GM21576 (cell line): ENCODE data around the gene AURKAIP1.

ENCODE experiments used
- ATAC-seq: cut with Tn5 transposase; IDR thresholded peaks from one replicate; pipeline ENCODE4 v1.9.1; 2021; ENCODE audit warnings: mild to moderate bottlenecking, moderate library complexity; ENCODE audit not compliant: unreplicated experiment

AURKAIP1 gene

DNA sequence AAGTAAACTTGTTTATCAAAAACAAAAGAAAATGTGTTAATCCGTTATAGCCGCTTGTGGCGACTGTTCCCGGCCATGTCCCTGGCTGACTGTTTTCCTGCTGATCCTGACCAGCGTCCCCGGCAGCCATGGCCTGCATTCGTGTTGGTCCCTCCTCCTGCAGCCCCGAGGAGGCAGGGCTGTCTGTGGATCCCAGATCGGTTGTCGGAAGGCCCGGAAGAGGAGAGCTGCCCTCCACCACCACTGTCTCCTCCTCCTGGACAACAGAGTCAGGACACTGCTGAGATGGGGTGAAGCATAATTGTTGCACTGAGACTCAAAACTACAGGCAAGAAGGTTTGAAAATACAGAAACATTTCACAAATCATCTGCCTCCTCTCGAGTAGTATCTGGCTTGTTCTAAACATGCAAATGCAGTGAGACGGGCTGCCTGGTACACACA lies 13.0 kb downstream of the AURKAIP1 start:
- no peak for ATAC-seq

DNA sequence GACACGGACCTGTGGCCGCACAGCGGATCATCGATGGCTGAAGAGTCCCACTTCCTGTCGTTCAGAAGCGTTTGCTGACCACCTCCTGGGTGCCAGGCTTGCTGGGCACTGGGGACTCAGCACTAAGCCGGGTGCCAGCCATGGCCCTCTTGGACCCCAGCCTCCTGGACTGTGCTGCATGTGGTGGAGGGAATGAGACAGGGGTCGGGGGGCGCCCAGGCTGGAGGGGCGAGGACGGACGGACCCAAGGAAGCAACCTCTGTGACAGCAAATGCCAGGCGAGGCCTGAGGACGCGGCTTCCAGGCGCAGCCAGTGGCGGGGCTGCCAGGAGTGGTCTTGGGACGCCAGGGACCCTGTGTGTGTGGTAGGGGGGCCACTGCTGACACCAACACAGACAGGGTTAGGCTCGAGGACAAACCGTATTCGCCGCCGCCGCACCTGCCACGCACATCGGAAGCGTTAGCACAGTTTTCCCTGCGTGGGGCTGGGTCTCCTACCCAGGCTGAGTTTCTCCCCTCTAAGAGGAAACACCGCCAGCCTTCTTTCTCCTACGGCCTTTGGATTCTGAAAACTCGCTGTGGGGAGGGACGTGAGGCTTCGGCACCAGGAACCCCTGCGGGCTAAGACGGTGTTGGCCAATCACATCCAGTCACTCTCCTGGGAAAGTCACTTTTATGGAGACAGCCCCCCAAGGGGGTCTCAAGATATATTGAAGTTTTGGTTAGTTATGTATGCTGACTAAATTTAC lies 13.6 kb downstream of the AURKAIP1 start:
- no peak for ATAC-seq

DNA sequence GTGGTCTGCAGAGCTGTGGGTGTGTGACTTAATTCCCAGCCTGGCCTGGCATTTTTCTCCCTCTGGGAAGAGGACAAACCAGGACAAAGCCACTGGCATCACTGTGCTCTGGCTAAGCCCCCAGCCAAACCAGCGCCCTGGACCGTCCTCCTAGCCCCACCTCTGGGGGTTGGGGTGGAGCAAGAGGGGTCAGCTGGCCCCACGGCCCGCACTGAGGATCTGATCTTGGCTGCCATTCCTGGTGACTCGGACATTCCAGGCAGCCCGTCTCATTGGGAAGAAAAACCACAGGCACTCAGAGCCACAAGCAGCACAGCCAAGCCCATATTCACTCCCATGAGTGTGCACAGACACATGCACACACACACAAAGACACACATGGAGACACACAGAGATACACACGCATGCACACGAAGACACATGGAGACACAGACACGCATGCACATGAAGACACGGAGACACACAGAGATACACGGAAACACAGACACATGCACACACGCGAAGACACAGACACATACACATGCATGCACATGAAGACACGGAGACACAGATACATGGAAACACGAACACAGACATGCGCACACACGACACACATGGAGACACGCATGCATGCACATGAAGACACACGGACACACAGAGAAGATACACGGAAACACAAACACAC lies 14.4 kb downstream of the AURKAIP1 start:
- no peak for ATAC-seq

DNA sequence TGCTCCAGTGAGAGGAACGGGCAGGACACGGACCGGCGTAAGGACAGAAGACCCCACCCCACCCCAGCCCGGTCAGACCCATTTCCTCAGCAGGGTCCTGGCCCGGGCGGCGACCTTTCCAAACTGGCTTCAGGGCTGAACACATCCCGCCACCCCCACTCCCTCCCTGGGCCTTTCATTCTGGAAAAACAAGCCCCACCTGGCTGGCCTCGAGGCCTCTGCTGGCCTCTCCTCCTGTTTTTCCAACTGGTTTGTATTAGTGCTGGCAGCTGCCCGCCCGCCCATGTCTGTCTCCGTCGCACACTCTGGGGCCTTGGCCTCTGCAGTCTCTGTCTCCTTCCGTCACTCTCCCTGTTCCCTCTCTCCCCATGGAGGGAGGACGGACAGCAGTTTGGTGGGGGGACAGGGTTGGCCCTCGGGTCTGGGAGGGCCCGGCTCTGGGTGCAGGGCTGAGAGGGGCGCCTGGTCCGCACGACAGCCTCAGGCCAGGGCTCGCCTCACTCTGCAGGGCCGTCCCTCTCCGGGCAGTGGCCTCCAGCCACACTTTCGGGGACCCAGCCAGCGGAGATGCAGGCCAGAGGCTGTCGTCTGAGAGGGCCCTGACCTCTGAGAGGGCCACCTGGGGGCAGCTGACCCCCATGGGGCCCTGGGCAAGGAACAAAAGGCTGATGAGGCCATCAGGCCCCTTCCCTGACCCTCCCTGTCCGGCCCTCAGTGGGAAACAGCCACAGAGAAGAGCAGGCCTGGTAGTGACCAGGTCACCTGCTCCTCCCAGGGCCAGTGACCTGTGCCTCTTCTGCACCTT lies 15.1 kb downstream of the AURKAIP1 start:
- no peak for ATAC-seq

DNA sequence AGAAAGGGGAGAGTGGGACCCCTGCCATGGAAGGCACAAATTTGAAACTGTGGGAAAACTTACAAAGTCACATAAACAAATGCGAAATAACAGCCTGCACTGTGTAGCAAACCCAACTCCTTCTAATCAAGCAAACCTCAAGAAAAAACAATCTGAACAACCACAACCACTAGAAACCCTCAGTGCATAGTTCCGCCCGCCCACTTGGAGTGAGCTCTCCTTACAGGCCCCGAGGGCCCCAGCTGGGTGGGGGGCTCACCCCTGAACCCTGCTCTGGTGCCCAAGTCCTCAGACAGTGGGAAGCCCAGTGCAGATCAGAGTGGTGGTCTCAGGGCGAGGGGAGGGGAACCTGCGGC lies 15.7 kb downstream of the AURKAIP1 start:
- ATAC-seq: no peak

DNA sequence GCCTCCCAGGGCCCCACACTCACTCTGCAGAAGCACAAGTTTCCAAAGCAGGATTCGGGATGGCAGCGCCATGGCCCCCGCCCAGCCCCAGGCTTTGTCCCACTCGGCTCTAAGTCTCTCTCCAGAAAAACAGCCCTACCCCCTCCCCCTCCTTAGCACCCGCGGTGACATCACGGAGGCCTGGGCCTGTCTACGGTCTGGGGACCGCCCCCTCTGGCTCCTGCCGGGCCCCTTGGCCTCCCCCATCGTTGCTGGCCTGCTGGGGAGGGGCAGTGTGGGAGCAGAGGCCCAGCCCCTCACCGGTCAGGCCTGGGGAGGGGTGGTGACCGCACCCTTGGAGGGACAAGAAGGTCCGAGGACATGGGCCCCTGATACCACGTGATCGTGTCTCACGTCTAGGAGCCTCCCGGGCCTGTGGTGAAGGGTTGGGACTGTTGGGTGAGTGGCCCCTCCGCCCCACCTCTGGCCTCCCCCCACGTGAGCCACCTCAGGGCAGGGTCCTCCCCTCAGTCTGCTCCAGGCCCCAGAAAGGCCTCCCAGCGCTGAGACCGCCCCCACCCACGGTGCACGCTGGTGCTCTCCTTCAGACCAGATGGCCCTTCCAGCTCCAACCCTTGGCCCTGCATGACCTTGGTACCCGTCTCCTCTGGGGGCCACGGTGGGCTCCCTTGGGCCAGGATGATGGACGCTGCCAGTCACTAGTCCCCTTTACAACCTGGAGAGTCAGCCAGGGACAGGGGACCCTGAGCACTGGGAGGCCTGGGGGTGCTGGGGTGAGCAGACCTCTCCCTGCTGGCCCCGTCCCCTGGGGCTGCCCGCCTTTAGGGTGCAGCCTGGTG lies 16.4 kb downstream of the AURKAIP1 start, which contains the start of gene MXRA8:
Gene MXRA8 (minus strand): TSS at position 123 of the 839 bp plus-strand sequence. CDS start 51 bp downstream, at position 72.
- no peak for ATAC-seq

DNA sequence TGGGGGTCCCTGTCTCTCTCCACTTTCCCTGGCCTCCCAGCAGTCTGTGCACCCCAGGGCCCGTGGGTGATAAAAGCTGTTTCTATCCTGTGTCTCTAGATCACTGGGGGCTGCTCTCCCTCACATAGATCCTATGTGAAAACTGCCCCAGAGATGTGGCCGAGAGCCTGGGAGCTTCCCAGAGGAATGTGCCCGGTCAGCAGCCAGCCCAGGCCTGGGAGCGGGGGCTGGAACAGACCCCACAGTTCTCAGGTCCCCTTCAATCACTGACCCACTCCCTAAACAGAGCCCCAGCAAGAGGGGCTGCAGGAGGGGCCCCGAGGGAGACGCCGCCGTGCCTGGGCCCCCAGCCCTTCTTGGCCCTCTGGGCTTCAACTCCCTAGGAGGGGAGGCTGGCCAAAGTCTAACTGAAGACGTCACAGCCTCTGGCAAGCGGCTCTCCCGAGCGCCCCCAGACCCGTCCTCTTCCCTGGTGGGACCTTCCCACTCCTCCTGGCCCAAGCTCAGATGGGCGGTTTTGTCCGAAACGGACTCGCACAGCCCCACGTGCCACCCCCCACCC lies 17.1 kb downstream of the AURKAIP1 start:
- no peak for ATAC-seq

DNA sequence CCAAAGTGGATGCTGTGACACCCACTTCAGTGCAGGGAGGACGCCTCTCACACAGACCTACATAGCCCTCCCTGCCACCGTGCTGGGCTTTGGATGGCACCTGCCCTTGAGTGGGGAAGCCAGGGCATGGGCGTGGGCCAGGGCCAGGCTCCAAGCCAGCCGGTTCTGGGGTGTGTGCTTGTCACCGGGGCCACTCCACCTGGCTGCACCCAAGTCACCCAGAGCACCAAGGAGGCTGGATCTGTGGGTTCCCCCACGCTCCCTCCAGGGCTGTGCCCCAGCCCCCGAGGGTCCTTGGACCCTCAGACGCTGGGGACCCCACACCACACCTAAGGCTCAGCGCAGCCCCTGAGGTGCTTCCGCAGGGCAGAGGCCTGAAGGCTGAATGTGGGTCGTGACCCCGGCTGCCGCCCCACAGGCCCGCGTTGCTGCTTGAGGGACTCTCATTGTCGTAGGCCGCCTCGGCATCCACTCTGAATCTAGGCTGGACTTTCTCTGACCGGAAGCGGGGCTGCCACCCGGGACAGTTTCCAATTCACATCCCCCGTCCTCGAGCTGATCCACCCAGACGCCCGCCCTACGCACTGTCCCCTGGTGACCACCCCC lies 18.1 kb downstream of the AURKAIP1 start:
- ATAC-seq: no peak

DNA sequence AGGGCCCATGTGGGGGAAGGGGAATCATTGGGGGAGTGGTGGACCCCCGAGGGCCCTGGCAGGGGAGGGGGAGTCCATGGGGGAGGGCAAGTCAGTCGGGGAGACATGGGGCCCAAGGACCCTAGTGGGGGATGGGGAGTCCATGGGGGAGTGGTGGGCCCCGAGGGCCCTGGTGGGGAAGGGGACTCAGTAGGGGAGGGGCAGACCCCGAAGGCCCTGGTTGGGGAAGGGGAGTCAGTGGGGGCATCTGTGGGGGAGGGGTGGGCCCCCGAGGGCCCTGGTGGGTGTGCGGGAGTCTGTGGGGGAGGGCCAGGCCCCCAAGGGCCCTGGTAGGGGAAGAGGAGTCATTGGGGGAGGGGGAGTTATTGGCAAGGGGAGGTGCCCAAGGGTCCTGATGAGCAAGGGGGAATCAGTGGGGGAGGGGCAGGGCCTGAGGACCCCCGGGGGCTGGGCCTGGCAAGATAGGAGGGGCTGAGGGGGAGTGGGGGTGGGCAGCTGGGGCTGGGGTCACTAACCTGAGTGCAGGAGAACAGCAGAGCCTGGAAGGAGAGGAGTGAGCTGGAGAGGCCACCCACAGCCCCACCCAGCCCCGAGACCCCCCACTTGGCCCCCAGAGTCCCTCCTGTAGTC lies 18.7 kb downstream of the AURKAIP1 start:
- no peak for ATAC-seq

DNA sequence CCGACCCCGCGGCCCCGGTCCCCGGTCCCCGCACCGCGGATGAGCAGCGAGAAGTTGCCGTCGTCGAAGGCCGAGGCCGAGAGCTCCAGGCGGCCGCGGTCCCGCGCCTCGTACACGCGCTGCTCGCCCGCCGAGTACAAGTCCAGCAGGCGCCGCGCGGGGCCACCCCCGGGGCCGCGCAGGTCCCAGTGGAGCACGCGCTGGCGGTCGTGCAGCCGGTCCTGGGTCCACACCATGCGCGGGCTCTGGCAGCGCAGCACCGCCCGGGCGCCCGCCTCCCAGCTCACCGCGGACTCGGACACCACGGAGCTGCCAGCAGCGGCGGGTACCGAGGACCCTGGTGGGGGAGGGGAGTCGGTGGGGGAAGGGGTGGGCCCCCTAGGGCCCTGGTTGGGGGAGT lies 19.6 kb downstream of the AURKAIP1 start:
- no peak for ATAC-seq

DNA sequence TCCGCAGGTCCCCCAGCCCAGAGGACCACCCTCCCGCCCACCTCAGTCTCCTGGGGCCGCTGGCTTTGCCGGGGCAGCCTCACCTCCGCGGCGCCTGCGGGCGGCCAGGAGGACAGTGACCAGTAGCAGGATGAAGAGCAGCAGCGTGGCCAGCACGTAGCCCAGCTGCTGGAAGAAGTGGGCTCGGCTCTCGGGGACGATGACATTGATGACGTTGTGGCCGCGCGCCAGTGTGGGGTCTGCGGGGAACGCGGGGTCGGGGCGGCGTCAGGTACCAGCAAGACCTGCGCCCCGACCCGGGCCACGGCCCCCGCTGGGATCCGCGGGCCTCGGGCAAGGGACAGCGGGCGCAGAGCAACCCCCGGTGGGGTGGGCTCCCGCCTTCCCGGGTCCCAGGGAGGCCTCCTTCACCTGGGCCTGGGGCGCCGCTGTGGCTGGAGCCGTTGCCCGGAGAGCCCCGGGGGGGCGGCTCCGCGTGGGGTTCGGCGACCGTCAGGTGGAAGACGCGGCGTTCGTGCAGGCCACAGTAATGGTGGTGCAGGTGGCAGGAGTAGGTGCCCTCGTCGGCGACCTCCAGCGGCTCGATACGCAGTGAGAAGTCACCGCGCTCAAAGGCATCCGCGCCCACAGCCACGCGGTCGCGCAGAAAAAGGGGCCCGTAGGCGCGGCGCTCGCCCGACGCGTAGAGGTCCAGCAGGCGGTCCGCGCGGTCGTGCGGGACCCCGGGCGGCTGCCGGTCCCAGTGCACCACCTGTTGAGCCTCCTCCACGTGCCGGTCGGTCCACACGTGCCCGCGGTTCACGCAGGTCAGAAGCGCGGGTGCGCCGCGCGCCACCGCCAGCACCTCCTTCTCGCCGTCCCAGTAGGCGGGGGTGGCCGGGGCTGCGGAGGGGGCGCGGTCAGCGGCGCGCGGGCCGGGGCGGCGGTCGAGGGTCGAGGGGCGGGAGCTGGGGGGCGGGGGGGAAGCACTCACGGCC lies 20.4 kb downstream of the AURKAIP1 start:
- no peak for ATAC-seq

DNA sequence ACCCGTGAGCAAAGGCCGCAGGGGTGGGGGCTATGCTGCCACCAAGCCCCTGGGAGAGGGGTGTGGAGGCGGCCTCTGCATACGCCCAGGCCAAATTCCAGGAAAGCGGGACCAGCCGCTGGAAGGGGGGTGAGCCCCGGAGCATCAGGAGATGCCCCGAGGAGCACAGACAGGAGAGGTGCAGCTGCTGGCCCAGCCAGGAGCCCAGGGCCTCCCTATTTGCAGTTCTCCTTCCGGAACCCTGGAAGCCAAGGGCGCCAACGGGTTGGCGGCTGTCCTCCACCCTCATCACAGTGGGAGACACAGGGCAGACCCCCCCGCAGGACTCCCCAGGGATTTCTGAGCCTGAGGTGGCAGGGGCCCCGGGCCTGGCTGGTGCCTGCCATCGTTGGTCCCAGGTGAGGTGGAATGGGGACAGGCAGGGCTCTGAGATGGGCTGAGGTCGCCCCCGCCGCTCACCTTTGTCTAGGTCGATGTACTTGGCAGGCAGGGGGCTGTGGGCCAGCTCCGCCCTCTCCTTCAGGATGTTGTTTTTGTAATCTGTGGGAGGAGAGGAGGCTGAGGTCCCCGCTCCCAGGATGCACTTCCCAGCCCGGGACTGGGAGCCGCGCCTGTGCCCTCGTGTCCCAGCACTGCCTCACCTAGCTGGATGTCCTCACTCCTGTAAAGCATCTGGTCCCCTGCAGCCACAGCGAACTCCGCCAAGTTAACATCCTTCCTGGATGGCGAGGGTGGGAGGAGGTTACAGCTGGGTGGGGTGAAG lies 21.4 kb downstream of the AURKAIP1 start:
- ATAC-seq: no peak

DNA sequence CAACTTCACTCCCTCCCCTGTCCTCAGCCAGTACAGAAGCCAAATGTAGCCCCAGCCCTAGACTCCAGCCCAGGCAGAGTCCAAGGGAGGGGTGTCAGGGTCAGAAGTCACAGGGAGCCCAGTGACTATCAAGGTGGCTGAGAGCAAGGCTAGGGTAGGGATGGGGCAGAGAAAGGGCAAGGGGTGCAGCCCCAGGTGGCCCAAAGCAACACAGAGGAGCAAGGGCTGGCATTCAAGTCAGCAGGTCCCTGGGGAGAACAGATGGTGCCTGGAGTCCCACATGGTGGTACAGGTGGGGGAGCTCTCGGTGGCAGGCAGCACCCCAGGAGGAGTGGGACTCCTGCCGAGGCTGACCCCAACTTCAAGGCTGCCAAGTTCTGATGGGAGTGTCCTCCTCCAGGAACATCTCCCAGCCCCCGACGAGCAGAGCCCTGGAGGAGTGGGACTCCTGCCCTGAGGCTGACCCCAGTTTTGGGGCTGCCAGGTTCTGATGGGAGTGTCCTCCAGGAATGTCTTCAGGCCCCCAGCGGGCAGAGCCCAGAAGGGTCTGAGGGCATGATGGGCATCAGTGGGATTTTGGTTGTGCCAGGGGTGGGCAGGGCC lies 22.1 kb downstream of the AURKAIP1 start:
- ATAC-seq: no peak

DNA sequence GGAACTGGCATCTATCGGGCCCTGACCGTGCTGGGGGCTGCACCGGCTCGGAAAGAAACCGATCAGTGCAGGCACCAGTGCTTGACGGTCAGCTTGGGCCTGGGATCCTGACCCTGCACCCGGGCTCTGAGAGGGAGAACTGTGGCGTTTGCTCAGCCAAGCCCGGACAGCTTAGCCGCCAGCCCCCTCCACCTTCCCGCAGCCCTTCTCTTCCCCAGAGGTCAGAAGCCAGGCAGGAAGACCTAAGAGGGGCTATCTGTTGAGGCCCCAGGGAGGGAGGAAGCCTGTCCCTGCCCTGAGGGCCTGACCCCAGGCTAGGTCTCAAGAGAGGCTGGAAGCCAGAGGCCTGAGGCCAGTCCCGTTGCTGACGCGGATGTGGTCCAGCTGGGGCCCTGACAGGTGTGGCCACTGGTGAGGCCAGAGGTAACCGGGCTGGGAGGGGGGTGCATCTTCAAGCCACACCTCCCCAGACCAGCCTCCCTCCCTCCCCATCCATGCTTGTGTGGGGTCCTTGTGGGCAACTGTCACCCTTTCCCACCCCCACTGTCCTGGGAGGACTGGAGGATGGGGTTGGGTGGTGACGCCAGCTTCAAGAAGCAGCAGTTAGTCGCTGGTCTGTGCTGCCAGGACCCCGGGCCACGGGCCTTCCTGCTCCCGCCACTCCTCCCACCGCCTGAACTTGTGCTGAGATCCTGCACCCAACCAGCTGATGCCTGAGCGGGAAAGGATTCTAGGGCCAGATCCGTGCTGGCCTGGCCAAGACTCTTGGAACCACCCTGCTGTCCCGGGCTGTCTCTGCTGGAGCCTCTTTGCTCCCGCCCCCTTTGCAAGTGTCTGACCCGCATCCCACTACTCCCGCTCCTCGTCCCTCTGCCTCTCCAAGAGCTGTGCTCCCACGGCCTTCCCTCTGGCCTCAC lies 23.2 kb downstream of the AURKAIP1 start:
- no peak for ATAC-seq

DNA sequence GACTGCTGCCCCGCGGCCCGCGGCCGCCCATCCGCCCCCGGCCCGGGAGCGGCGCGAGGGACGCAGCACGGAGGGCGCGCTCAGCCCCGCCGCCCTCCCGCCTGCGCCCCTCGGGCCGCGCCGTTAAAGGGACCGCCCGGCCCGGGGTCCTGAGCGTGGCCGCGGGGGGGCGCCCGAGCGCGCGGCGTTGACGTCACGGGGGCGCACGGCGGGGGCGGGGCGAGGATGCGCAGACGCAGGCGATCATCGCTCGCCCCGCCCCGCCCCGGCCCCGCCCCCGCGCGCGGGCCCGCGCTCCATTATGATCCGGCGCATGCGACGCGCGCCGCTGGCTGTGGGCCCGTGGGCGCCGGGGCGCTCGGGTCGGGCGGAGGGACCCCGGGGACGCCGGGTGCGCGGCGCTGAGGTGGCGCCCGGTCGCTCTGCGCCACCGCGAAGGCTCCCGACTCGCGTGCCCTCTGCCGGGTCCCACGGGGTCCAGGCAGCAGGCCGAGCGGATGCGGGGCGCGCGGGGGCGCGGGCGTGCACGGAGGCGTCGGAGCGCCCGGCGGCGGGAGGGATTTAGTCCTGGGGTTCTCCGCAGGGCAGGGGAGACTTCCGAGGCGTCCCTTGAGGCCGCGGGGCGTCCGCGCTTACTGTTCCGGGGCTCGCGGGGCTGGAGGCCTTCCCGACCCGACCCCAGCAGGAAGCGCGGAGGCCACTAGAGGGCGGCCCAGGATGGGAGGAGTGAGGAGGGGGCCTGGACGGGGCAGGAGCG lies 25.6 kb downstream of the AURKAIP1 start, which contains the start of gene DVL1:
Gene DVL1 (minus strand): TSS at position 163 of the 757 bp plus-strand sequence. CDS start 353 bp downstream, outside the sequence.
- ATAC-seq: peak; percentile 49
